HG02970 (cell line): ENCODE measurements around the gene SMARCD1.

ENCODE experiments used
- ATAC-seq: cut with Tn5 transposase; IDR thresholded peaks from one replicate; pipeline ENCODE4 v1.9.1; 2021; ENCODE audit warnings: mild to moderate bottlenecking, moderate library complexity, moderate number of reproducible peaks; ENCODE audit not compliant: unreplicated experiment, low FRiP score

The SMARCD1 gene

DNA sequence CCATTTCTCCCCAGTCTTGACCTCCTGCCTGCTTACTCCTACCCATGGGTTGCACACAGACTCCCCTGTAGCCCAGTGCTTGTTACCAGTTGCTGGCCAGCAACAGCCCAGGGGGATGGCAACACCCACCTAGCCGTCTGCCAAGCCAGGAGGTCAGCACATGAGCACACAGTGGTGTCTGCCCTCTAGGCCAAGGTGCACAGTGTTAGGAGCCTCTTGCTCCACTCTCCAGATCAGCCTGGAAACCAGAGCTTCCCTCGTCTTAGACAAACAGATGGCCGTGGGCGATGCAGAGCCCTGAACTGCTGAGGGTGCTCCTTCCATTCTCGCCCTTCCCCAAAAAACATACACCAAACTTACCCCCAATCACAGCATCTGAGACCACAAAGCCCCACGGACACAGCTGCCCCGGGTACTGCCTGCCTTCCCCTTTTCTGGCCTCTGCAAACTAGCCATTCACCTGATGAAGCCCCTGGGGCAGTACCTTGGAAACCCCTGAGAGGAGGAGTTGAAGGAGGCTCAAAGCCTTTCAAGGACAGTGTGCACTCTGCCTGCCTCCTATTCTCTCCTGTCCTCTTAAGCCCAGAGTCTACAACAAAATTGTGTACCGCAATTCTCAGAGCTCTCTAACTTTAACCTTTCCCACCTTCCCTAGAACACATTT, 17.6 kb downstream of the SMARCD1 start:
- ATAC-seq: no peak

DNA sequence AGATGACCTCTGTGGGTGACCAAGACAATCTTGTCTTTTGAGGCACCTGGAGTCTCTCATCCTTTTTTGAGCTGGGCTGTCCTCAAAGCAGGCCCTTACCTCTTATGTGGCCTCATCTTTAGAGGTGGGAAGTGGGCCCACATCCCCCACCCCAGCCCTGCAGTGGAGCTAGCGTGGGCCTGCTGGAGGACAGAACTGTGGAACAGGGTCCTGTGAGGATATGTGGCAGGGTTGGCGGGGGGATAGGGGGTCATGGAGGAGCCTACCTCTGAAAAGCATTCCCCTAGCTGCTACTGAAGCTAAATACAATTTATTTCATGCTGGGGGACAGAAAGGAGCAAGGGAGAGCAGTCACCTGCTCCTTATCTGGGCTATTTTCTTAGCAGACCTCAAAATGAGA, 18.2 kb downstream of the SMARCD1 start:
- ATAC-seq: no peak

DNA sequence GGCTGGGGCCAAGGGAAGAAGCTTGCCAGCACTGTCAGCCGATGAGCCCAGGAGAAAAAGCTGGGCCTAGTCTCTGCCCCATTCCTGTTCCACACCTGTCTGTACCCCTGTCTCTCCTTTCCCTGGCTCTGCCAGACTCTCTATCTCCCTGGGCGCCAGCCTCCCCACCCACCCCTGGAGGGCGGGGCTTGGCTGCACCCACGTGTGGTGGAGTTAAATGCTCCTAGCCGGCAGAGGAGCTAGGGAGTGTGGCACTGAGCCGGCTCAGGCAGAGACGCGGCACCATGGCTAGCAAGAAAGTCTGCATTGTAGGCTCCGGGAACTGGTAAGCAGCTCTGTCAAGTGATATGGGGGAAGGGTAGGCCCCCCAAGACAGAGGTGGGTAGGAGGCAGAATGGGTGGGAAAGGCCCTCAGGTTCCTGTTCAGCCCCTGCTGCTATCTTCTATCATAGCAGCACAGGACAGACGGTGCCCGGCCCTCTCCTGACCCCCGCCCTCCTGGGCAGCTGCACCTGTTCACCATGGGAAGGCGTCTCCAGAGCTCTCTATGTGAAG, 18.7 kb downstream of the SMARCD1 start, which contains the start of gene GPD1:
GPD1 (plus strand) TSS at position 242 of the 555 bp plus-strand sequence; CDS start at position 285, 43 bp downstream.
- no peak for ATAC-seq

GRCh38 chr12:50104417-50105366, 19.6 kb downstream of the SMARCD1 start:
- ATAC-seq: no peak

GRCh38 chr12:50105913-50106450, 20.8 kb downstream of the SMARCD1 start:
- ATAC-seq: no peak

DNA sequence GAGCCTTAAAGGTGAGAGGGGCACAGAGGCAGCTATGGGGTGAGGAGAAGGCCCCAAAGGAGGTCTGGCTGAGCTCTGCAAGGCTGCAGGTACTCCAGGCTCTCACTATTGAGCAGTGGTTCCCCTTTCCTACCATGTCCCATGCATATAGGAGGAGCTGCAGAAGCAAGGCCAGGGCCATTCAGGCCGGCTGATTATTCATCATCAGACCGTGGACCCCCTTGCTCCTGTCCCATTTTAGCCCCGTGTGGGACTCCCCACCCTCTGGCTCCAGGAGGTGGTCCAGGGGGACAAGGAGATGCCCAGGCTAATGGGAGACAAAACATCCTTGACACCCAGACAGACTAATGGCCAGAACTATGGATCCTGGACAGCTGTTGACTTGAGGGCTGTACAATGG, 21.8 kb downstream of the SMARCD1 start:
- ATAC-seq: no peak

GRCh38 chr12:50107416-50108268, 22.5 kb downstream of the SMARCD1 start:
- no peak for ATAC-seq

- ATAC-seq: no peak
Observed at GRCh38 chr12:50109319-50109718, 24.2 kb downstream of the SMARCD1 start.

DNA sequence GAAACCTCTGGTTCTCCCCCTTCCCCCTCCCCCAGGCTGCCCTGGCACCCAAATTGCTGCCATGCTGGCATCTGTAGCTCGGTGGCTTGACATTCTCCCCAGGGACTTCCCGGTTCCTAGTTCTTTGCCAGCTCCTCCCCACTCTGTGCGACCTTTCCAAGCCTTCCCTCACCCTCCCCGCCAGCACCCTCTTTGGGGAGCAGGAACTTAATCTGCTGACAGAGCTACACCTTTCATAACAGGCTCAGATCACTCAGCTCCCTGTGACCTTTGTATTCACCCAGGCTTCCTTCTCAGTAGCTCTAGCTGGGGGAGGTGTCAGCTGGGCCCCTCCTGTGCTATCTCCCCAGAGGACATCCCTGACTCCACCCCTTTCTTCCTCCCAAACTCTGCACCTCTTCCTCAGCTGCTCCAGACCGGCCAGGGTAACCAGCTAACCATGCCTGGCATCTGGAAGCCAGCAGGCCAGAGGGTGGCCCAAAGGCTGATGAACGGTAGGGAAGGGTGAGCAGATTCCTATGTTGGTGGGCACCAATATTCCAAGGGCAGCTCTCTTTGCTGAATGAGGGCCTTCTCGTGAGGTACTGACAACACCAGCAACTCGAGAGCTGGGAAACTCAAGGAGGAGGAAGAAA, 25.1 kb downstream of the SMARCD1 start:
- ATAC-seq: no peak

GRCh38 chr12:50110762-50111351, 25.7 kb downstream of the SMARCD1 start:
- ATAC-seq: no peak

GRCh38 chr12:50111395-50111692, 26.2 kb downstream of the SMARCD1 start:
- peak; percentile 2 for ATAC-seq

DNA sequence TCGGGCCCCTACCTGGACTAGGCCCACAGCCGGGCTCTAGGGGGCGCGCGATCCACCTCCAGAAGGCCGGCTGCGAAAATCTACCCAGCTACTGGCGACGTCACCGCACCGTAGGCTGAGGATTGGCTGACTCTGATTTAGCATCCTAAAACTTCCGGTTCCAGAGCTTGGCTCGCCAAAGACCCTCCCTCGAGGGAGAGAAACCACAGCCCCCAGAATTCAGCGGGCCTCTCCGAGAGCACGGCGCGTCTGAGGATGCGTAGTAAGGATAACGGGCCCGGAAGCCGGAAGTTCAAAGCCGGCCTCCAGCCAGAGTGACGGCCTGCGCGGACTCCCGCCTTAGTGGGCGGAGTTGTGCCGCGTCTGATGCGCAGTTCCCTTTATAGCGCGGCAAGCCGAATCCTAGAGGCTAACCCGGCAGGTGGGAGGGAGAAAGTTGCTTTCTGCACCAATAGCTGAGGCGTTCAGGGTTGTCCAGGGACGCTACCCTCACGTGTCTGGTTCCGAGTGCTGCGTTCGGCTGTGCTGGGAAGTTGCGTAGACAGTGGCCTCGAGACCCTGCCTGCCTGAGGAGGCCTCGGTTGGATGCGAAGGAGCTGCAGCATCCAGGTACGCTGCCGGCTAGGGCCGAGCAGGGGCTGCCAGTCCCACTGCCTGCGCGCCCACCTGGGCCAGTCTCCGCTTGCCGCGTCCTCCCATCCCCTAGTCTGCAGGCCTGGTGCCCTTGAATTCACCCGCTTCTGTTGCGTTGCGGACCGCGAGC, 26.7 kb downstream of the SMARCD1 start, which contains the start of gene COX14:
COX14 (plus strand) TSS at position 544 of the 763 bp plus-strand sequence. CDS start 7,808 bp downstream, outside the sequence.
- peak; percentile 86 for ATAC-seq

- no peak for ATAC-seq
Observed at GRCh38 chr12:50112456-50113218, 27.5 kb downstream of the SMARCD1 start.

- no peak for ATAC-seq
Observed at GRCh38 chr12:50117057-50117622, 32.0 kb downstream of the SMARCD1 start.

GRCh38 chr12:50119387-50119786, 34.2 kb downstream of the SMARCD1 start:
- ATAC-seq: no peak

DNA sequence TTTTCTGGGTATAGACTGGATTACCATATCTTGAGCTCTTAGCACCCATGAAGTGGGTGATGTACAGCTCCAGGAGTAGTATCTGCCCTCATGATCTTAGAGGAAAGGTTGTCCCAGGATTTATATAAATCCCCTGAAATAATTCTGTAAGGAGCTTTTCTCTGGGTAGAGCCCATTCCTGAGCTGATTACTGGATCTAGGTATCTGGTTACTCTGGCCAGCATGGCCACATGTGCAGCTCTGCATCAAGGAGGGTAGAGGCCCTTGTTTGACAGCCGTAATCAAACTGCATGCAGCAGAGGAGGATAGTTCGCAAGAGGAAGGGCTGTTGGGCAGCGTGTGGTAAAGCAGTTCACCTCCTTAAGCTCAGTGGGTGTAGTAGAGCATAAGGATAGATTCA, 35.4 kb downstream of the SMARCD1 start:
- no peak for ATAC-seq

DNA sequence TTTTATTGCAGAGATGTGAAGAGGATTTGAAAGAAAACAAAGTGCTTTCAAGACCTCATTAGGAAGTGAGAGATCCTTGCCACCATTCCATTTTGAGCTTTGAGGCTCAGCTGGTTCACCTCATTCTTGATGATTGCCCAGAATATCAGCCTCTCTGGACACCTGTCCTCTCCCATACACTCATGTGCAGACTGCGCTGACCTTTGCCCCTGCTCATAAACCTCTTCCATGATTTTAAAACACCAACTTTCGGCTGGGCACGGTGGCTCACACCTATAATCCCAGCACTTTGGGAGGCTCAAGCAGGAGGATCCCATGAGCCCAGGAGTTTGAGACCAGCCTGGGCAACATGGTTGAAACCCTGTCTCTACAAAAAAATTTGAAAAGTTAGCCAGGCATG, 35.8 kb downstream of the SMARCD1 start:
- ATAC-seq: no peak
